K562 (cell line): Measurements from ENCODE around the gene GLRX5. TPM values are rescaled to one million over a fixed set of nuclear protein-coding genes. Genes with fewer than 3 reads are reported as not detected.

Source experiments
- ATAC-seq: fragments of 200-7000 bp; cut with Tn5 transposase; 3 replicates; pipeline ENCODE4 v1.9.1; 2020; ENCODE audit warnings: moderate library complexity
- BruUV-seq: library from RNA; stranded (reverse); fragments of 400-500 nt; replicated peaks from 2 replicates; lab custom pipeline; 2021; lab: Mats Ljungman, UMichigan
- CTCF ChIA-PET: fragments of 300-600 bp; formaldehyde crosslinking; extraction: SDS; loops from one replicate; lab custom pipeline; 2021; ENCODE audit warnings: low intra/inter-chr PET ratio; lab: Yijun Ruan, JAX
- POLR2A ChIA-PET: fragments of 300-600, 350-650 bp; sonication (Branson Sonifier 250); formaldehyde crosslinking; extraction: SDS; loops from one replicate; lab custom pipeline; 2021; ENCODE audit warnings: antibody characterized with exemption, inconsistent platforms; lab: Yijun Ruan, JAX
- DNase-seq, 4 experiments: peaks; one replicate each; pipeline versions ENCODE4 v3.0.0 to v3.0.0-alpha.2; 2011 to 2018; ENCODE audit warnings: low spot score in 3 of 4, mixed read lengths in 3 of 4; ENCODE audit errors: extremely low read depth in 1 of 4
- FAIRE-seq: peaks from 2 replicates; lab custom pipeline; 2011; peaks lifted over from hg19 to GRCh38; lab: Jason Lieb, UNC
- H2AFZ ChIP-seq: 2 replicates; pipeline ENCODE4 v1.6.0; 2011; ENCODE audit warnings: low read depth, low read length, control low read depth, inconsistent platforms
- H3K27ac ChIP-seq: fragments of 200-600 bp; 3 replicates; pipeline ENCODE4 v1.8.0; 2011; ENCODE audit warnings: low read depth, mild to moderate bottlenecking, control low read depth, inconsistent platforms, low read length, moderate library complexity, mixed read lengths; ENCODE audit errors: extremely low read depth
- H3K27me3 ChIP-seq, 2 experiments: fragments of 300-600 bp in 1 of 2; 2 replicates in 1 of 2; 3 replicates in 1 of 2; pipeline versions ENCODE4 v1.6.0 to v1.8.0; 2011; ENCODE audit warnings: inconsistent platforms in 2 of 2, low read length in 2 of 2, mild to moderate bottlenecking in 1 of 2, mixed read lengths in 1 of 2, moderate library complexity in 1 of 2; ENCODE audit not compliant: control insufficient read depth in 2 of 2, insufficient read depth in 2 of 2
- H3K36me3 ChIP-seq: fragments of 300-600 bp; 3 replicates; pipeline ENCODE4 v1.8.0; 2011; ENCODE audit warnings: mild to moderate bottlenecking, low read length, inconsistent platforms; ENCODE audit not compliant: control insufficient read depth, insufficient read depth
- H3K4me1 ChIP-seq, 2 experiments: fragments of 200-600 bp in 1 of 2; replicated peaks in 1 of 2; 2 replicates in 1 of 2; 3 replicates in 1 of 2; pipeline versions ENCODE4 v1.5.1 to v1.8.0; 2011; ENCODE audit warnings: inconsistent platforms in 2 of 2, low read length in 2 of 2, mild to moderate bottlenecking in 1 of 2, mixed read lengths in 1 of 2, moderate library complexity in 1 of 2; ENCODE audit not compliant: control insufficient read depth in 2 of 2, insufficient read depth in 2 of 2
- H3K4me2 ChIP-seq: 2 replicates; pipeline ENCODE4 v1.6.1; 2011; ENCODE audit warnings: low read length, control low read depth, inconsistent platforms, mixed read lengths; ENCODE audit not compliant: insufficient read depth
- H3K4me3 ChIP-seq: fragments of 200-600 bp; sonication (generic), shearing (Covaris generic); 2 replicates; pipeline ENCODE4 v1.5.1; 2016; ENCODE audit warnings: control low read depth, inconsistent platforms
- H3K79me2 ChIP-seq: fragments of 200-600 bp; 3 replicates; pipeline ENCODE4 v1.8.0; 2011; ENCODE audit warnings: low read length, inconsistent platforms; ENCODE audit not compliant: control insufficient read depth, insufficient read depth
- H3K9ac ChIP-seq, 2 experiments: 2 replicates each; pipeline versions ENCODE4 v1.6.0 to v1.6.1; 2011; ENCODE audit warnings: low read depth in 2 of 2, low read length in 2 of 2, control low read depth in 1 of 2, inconsistent platforms in 1 of 2, mild to moderate bottlenecking in 1 of 2, mixed read lengths in 1 of 2; ENCODE audit not compliant: insufficient read depth in 1 of 2
- H3K9me1 ChIP-seq: one replicate; pipeline ENCODE4 v1.6.0; 2011; ENCODE audit warnings: inconsistent platforms, mild to moderate bottlenecking, low read length, moderate library complexity; ENCODE audit not compliant: control insufficient read depth, insufficient read depth
- H3K9me3 ChIP-seq: replicated peaks from 2 replicates; pipeline ENCODE4 v1.5.1; 2011; ENCODE audit warnings: low read depth, low read length, inconsistent platforms; ENCODE audit not compliant: control insufficient read depth, insufficient read depth
- H4K20me1 ChIP-seq: replicated peaks from 2 replicates; pipeline ENCODE4 v1.6.1; 2011; ENCODE audit warnings: low read length, inconsistent platforms, mixed read lengths; ENCODE audit not compliant: control insufficient read depth, insufficient read depth
- DMBX1 ChIP-seq: fragments of 250-450 bp; sonication (Bioruptor Pico); IDR thresholded peaks from 2 replicates; pipeline ENCODE4 v1.8.0; 2022; ENCODE audit warnings: inconsistent platforms, mild to moderate bottlenecking, moderate library complexity, borderline replicate concordance
- ELF4 ChIP-seq: fragments of 450-650 bp; formaldehyde crosslinking; IDR thresholded peaks from 2 replicates; pipeline ENCODE4 v1.4.0; 2022; ENCODE audit warnings: missing genetic modification characterization
- HDAC2 ChIP-seq: fragments of 450-650 bp; IDR thresholded peaks from 2 replicates; pipeline ENCODE4 v1.6.1; 2016; ENCODE audit warnings: mild to moderate bottlenecking
- HMG20B ChIP-seq: fragments of 250-450 bp; sonication (Bioruptor Pico); IDR thresholded peaks from 2 replicates; pipeline ENCODE4 v1.5.0; 2021; ENCODE audit warnings: mild to moderate bottlenecking
- LCOR ChIP-seq: sonication (generic); formaldehyde crosslinking; IDR thresholded peaks from 2 replicates; pipeline ENCODE4 v1.8.0; 2022; ENCODE audit warnings: mild to moderate bottlenecking, missing genetic modification reagents
- NR1H2 ChIP-seq: sonication (generic); formaldehyde crosslinking; IDR thresholded peaks from 2 replicates; pipeline ENCODE4 v1.4.0; 2020; ENCODE audit warnings: mild to moderate bottlenecking, missing genetic modification reagents
- NR2C2 ChIP-seq, 2 experiments: fragments of 200-800 bp in 1 of 2; sonication (Bioruptor generic) in 1 of 2; sonication (generic) in 1 of 2; formaldehyde crosslinking in 1 of 2; IDR thresholded peaks; 2 replicates each; pipeline versions ENCODE4 v1.6.1 to v1.8.0; 2016 to 2022; ENCODE audit warnings: mild to moderate bottlenecking in 1 of 2, missing compliant biosample characterization in 1 of 2, missing genetic modification characterization in 1 of 2, missing genetic modification reagents in 1 of 2
- TRIM28 ChIP-seq: fragments of 450-650 bp; IDR thresholded peaks from 2 replicates; pipeline ENCODE4 v1.6.1; 2017
- XRCC5 ChIP-seq: fragments of 200-400 bp; formaldehyde crosslinking; IDR thresholded peaks from 2 replicates; pipeline ENCODE4 v1.6.1; 2017; ENCODE audit warnings: low read depth, mild to moderate bottlenecking, low read length
- ZBTB7A ChIP-seq: IDR thresholded peaks from 2 replicates; pipeline ENCODE4 v1.6.1; 2011; ENCODE audit warnings: low read depth, mild to moderate bottlenecking, low read length, moderate library complexity, borderline replicate concordance; ENCODE audit not compliant: control insufficient read depth
- ZNF12 ChIP-seq: sonication (generic); formaldehyde crosslinking; IDR thresholded peaks from 2 replicates; pipeline ENCODE4 v1.4.0; 2020; ENCODE audit warnings: mild to moderate bottlenecking, missing genetic modification reagents
- ZNF232 ChIP-seq: sonication (generic); formaldehyde crosslinking; IDR thresholded peaks from 2 replicates; pipeline ENCODE4 v1.8.0; 2022; ENCODE audit warnings: mild to moderate bottlenecking, missing genetic modification reagents
- WGBS: fragments of 100-300 bp; shearing (Covaris generic); methylation state at CpG from one replicate; pipeline ENCODE4 v1.1.6; 2016; ENCODE audit warnings: low coverage, mixed read lengths; ENCODE audit not compliant: insufficient coverage; ENCODE audit errors: missing lambda C conversion rate; 5-methylcytosine and 5-hydroxymethylcytosine counted together
- in situ Hi-C: fragments of 300-500 bp; cut with MboI; formaldehyde crosslinking; loops from 4 replicates; pipeline ENCODE4 v1.15.0; 2018; ENCODE audit warnings: inconsistent platforms, mixed read lengths
- intact Hi-C: fragments of 100-400 bp; cut with micrococcal nuclease; formaldehyde crosslinking; loops from 2 replicates; pipeline ENCODE4 v1.14.2; 2022
- polyA plus RNA-seq, 8 experiments: library from polyadenylated mRNA; depleted of rRNA in 4 of 8; stranded (reverse) in 5 of 8; unstranded in 3 of 8; fragments of >200 nt; fragmentation: Nextera tagmentation in 2 of 8; fragmentation: Illumina TruSeq in 1 of 8; extraction: Ambion mirVana in 2 of 8; extraction: Trizol in 1 of 8; gene quantifications; 2 replicates each; pipeline versions ENCODE4 v1.2.1 to v1.2.3, GENCODE V29; 2011 to 2014; ENCODE audit warnings: inconsistent platforms in 1 of 8, missing spikeins in 1 of 8
- total RNA-seq, 7 experiments: library from RNA; depleted of rRNA in 6 of 7; stranded (reverse); fragments of >200 nt in 6 of 7; fragmentation: Illumina TruSeq in 2 of 7; extraction: Trizol in 2 of 7; gene quantifications; 2 replicates each; pipeline versions ENCODE4 v1.2.1 to v1.2.3, GENCODE V29; 2011 to 2021; ENCODE audit warnings: low replicate concordance in 1 of 7
- TF ChIP-seq, protein P1 (sequence below): fragments of 250-450 bp; sonication (Bioruptor Pico); IDR thresholded peaks from 2 replicates; pipeline ENCODE4 v1.8.0; 2022; ENCODE audit warnings: inconsistent platforms
- TF ChIP-seq, protein P2 (sequence below): sonication (generic); formaldehyde crosslinking; IDR thresholded peaks from 2 replicates; pipeline ENCODE4 v1.9.0; 2022; ENCODE audit warnings: mild to moderate bottlenecking, missing genetic modification reagents
- TF ChIP-seq, protein P3 (sequence below): fragments of 450-650 bp; formaldehyde crosslinking; IDR thresholded peaks from 2 replicates; pipeline ENCODE4 v1.4.0; 2022; ENCODE audit warnings: missing genetic modification characterization

The GLRX5 gene
- total and polyA plus RNA-seq, 9 of the 15 experiments (the other 6 are each of a cell fraction or from before 2014, with no cell fraction given) = 16.7 to 96.8 (median 66.8) TPM

DNA sequence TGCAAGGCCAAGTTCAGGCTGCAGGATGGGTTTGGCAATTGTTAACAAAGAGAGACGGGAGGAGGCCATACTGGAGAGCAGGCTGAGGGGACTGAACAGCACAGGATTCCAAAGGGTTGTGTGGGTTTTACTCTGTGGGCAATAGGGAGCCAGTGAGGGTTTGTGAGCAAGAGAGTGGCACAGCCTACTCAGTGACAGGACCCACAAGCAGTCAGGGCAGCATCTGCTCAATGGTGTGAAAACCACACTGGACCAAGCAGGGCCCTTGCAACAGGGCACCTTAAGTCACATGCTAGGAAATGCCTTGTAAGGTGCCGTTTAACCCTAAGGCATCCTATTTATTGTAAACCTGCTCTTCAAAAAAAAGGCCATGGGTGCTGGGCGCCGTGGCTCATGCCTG, 40.4 kb upstream of the GLRX5 start:
- no TSS peak for BruUV-seq
- H3K4me2 ChIP-seq = no peak overlapping the region
- intact Hi-C loops = no loop called here

More for the DNA sequence above, 40.4 kb upstream of the GLRX5 start:
- ATAC-seq = no peak
- H3K9me3 ChIP-seq = no peaks in the 10 kb centered on the region
- POLR2A ChIA-PET = interaction anchor here (1.1 kb wide), 1 partner anchor 11 kb away, joined by 3 read pairs; no protein-coding TSS in a partner anchor
- no peak overlapping the region for H3K27ac ChIP-seq
- H3K36me3 ChIP-seq = no peaks in the 10 kb centered on the region
- no peak overlapping the region for H3K4me3 ChIP-seq
- TF ChIP-seq NR1H2 (CRISPR knock-in tag) (no peak), ZBTB7A (no peak), DMBX1 (CRISPR knock-in tag) (no peak), HMG20B (no peak), HDAC2 (no peak), ZNF12 (CRISPR knock-in tag) (no peak), NR2C2 (CRISPR knock-in tag; IDR thresholded peaks at IDR 0.05) (no peak), NR2C2 (tag; IDR thresholded peaks at IDR 0.05) (no peak), TRIM28 (no peak), XRCC5 (no peak), LCOR (no peak), ELF4 (no peak), ZNF232 (CRISPR knock-in tag) (no peak)
- TF ChIP-seq, protein P1, sequence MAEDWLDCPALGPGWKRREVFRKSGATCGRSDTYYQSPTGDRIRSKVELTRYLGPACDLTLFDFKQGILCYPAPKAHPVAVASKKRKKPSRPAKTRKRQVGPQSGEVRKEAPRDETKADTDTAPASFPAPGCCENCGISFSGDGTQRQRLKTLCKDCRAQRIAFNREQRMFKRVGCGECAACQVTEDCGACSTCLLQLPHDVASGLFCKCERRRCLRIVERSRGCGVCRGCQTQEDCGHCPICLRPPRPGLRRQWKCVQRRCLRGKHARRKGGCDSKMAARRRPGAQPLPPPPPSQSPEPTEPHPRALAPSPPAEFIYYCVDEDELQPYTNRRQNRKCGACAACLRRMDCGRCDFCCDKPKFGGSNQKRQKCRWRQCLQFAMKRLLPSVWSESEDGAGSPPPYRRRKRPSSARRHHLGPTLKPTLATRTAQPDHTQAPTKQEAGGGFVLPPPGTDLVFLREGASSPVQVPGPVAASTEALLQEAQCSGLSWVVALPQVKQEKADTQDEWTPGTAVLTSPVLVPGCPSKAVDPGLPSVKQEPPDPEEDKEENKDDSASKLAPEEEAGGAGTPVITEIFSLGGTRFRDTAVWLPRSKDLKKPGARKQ (CRISPR knock-in tag) = no peak
- TF ChIP-seq, protein P2, sequence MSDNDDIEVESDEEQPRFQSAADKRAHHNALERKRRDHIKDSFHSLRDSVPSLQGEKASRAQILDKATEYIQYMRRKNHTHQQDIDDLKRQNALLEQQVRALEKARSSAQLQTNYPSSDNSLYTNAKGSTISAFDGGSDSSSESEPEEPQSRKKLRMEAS (CRISPR knock-in tag) = no peak
- TF ChIP-seq, protein P3, sequence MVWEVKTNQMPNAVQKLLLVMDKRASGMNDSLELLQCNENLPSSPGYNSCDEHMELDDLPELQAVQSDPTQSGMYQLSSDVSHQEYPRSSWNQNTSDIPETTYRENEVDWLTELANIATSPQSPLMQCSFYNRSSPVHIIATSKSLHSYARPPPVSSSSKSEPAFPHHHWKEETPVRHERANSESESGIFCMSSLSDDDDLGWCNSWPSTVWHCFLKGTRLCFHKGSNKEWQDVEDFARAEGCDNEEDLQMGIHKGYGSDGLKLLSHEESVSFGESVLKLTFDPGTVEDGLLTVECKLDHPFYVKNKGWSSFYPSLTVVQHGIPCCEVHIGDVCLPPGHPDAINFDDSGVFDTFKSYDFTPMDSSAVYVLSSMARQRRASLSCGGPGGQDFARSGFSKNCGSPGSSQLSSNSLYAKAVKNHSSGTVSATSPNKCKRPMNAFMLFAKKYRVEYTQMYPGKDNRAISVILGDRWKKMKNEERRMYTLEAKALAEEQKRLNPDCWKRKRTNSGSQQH (CRISPR knock-in tag) = no peak
- TF ChIP-seq, all 486 proteins: peak for 0
- WGBS = 14% methylated on average over 4 of the region's 4 CpGs
- CTCF ChIA-PET = no interaction called here
- no peaks in the 10 kb centered on the region for H3K4me1 ChIP-seq
- DNase-seq (no peak), FAIRE-seq (no peak)
- no peak overlapping the region for H2AFZ ChIP-seq
- no peaks in the 10 kb centered on the region for H3K9me1 ChIP-seq
- no peaks in the 10 kb centered on the region for H3K79me2 ChIP-seq
- no peak overlapping the region for H3K9ac ChIP-seq
- H4K20me1 ChIP-seq = no peaks in the 10 kb centered on the region; the same call in 1 of the 2 replicates
- H3K27me3 ChIP-seq = peaks cover 0 to 5% of the 10 kb centered on the region in 2 experiments; a peak in 2 of 5 replicates
- in situ Hi-C loops = no loop called here
